Sigmoid colon (tissue), 4 donors: ENCODE results near the gene SCP2D1.

Source experiments
- CTCF ChIP-seq, 4 experiments: fragments of 450-650 bp in 3 of 4; fragments of 200-600 bp in 1 of 4; IDR thresholded peaks; one replicate each; pipeline ENCODE4 v1.5.1; 2016 to 2019; ENCODE audit warnings: antibody characterized with exemption in 4 of 4, mild to moderate bottlenecking in 3 of 4, moderate library complexity in 2 of 4
- EP300 ChIP-seq, 4 donors: sonication (generic); formaldehyde crosslinking; IDR thresholded peaks; one replicate each; pipeline ENCODE4 v1.6.1; 2017; ENCODE audit warnings: antibody characterized with exemption in 4 of 4
- POLR2A ChIP-seq, 2 donors: fragments of 450-650 bp; IDR thresholded peaks; one replicate each; pipeline ENCODE4 v1.6.1; 2016; ENCODE audit warnings: antibody characterized with exemption in 2 of 2, mild to moderate bottlenecking in 2 of 2, moderate library complexity in 2 of 2
- POLR2AphosphoS5 ChIP-seq, 4 donors: sonication (generic); formaldehyde crosslinking; IDR thresholded peaks; one replicate each; pipeline ENCODE4 v1.6.1; 2017; ENCODE audit warnings: antibody characterized with exemption in 4 of 4

- TF ChIP-seq CTCF (IDR thresholded peaks at IDR 0.05), result no peak
- no peak for TF ChIP-seq POLR2A (IDR thresholded peaks at IDR 0.05)
- no peak for TF ChIP-seq POLR2AphosphoS5 (IDR thresholded peaks at IDR 0.05)
- TF ChIP-seq EP300 (IDR thresholded peaks at IDR 0.05), result no peak
Observed at GRCh38 chr20:18831830-18832499, 18.4 kb downstream of the SCP2D1 start.
